HepG2 (cell line): ENCODE measurements around the gene USB1. TPM values are rescaled to one million over a fixed set of nuclear protein-coding genes. Genes with fewer than 3 reads are reported as not detected.

Experiments used
- AFF4 ChIP-seq: sonication (generic); formaldehyde crosslinking; IDR thresholded peaks from 2 replicates; pipeline ENCODE4 v1.4.0; 2020; ENCODE audit warnings: missing genetic modification reagents
- ELF3 ChIP-seq: IDR thresholded peaks from 2 replicates; pipeline ENCODE4 v1.6.1; 2016; ENCODE audit warnings: missing genetic modification reagents, missing compliant biosample characterization
- EZH2 ChIP-seq: conservative IDR thresholded peaks from 2 replicates; pipeline ENCODE4 v1.6.1; 2012; ENCODE audit warnings: mild to moderate bottlenecking, low read depth, low read length, moderate library complexity
- HMGXB3 ChIP-seq: sonication (generic); formaldehyde crosslinking; IDR thresholded peaks from 2 replicates; pipeline ENCODE4 v1.4.0; 2020; ENCODE audit warnings: missing genetic modification reagents, borderline replicate concordance
- KLF16 ChIP-seq, 2 experiments: sonication (generic) in 1 of 2; formaldehyde crosslinking in 1 of 2; IDR thresholded peaks; 2 replicates each; pipeline versions ENCODE4 v1.6.1 to v1.8.0; 2016 to 2023; ENCODE audit warnings: missing genetic modification reagents in 2 of 2, missing compliant biosample characterization in 1 of 2
- MBD4 ChIP-seq: IDR thresholded peaks from 2 replicates; pipeline ENCODE4 v1.6.1; 2012; ENCODE audit warnings: low read length, inconsistent platforms, borderline replicate concordance
- MED8 ChIP-seq: sonication (generic); formaldehyde crosslinking; IDR thresholded peaks from 2 replicates; pipeline ENCODE4 v1.8.1; 2023; ENCODE audit warnings: mild to moderate bottlenecking, missing genetic modification reagents; ENCODE audit not compliant: insufficient replicate concordance
- MTERF4 ChIP-seq: sonication (generic); formaldehyde crosslinking; IDR thresholded peaks from 2 replicates; pipeline ENCODE4 v1.8.0; 2023; ENCODE audit warnings: mild to moderate bottlenecking, missing genetic modification reagents
- SMAD1 ChIP-seq: sonication (generic); formaldehyde crosslinking; IDR thresholded peaks from 2 replicates; pipeline ENCODE4 v1.4.0; 2020; ENCODE audit warnings: missing genetic modification reagents, low read depth, mild to moderate bottlenecking, borderline replicate concordance
- SRSF1 ChIP-seq: fragments of 200-400 bp; formaldehyde crosslinking; optimal IDR thresholded peaks from 2 replicates; pipeline ENCODE3; 2017; ENCODE audit warnings: mild to moderate bottlenecking, low read depth, low read length, moderate library complexity
- THAP7 ChIP-seq: sonication (generic); formaldehyde crosslinking; IDR thresholded peaks from 2 replicates; pipeline ENCODE4 v1.8.1; 2023; ENCODE audit warnings: mild to moderate bottlenecking, missing genetic modification reagents
- TMF1 ChIP-seq: sonication (generic); formaldehyde crosslinking; IDR thresholded peaks from 2 replicates; pipeline ENCODE4 v1.8.1; 2022; ENCODE audit warnings: low read depth, missing genetic modification reagents
- ZNF101 ChIP-seq: sonication (generic); formaldehyde crosslinking; IDR thresholded peaks from 2 replicates; pipeline ENCODE4 v1.4.0; 2020; ENCODE audit warnings: mild to moderate bottlenecking, low read depth, missing genetic modification reagents, borderline replicate concordance
- ZSCAN20 ChIP-seq: sonication (generic); formaldehyde crosslinking; IDR thresholded peaks from 2 replicates; pipeline ENCODE4 v1.4.0; 2020; ENCODE audit warnings: missing genetic modification reagents, mild to moderate bottlenecking, borderline replicate concordance
- ZSCAN21 ChIP-seq: sonication (generic); formaldehyde crosslinking; IDR thresholded peaks from 2 replicates; pipeline ENCODE4 v1.8.0; 2022; ENCODE audit warnings: mild to moderate bottlenecking, missing genetic modification reagents, moderate library complexity, borderline replicate concordance
- ZSCAN5A ChIP-seq: sonication (generic); formaldehyde crosslinking; IDR thresholded peaks from 2 replicates; pipeline ENCODE4 v1.8.0; 2022; ENCODE audit warnings: mild to moderate bottlenecking, missing genetic modification reagents, borderline replicate concordance
- polyA plus RNA-seq, 8 experiments: library from polyadenylated mRNA; depleted of rRNA in 3 of 8; stranded (reverse) in 7 of 8; unstranded in 1 of 8; fragments of >200 nt; fragmentation: Illumina TruSeq in 4 of 8; extraction: Trizol in 4 of 8; gene quantifications; 2 replicates each; pipeline versions ENCODE4 v1.2.1 to v1.2.3, GENCODE V29; 2011 to 2016; ENCODE audit warnings: low read depth in 4 of 8, missing spikeins in 1 of 8, mixed read lengths in 1 of 8; ENCODE audit not compliant: insufficient read depth in 1 of 8
- total RNA-seq, 5 experiments: library from RNA; depleted of rRNA; stranded (reverse); fragments of >200 nt; fragmentation: Illumina TruSeq; extraction: Trizol; gene quantifications; 2 replicates each; pipeline ENCODE4 v1.2.3, GENCODE V29; 2016; ENCODE audit warnings: low read depth in 1 of 5

Gene USB1
- total and polyA plus RNA-seq, 2 of the 13 experiments (the other 11 are each of a cell fraction or from before 2014, with no cell fraction given): 16.7 to 65.4 TPM

- TF ChIP-seq TMF1 (CRISPR knock-in tag) (peak; percentile 31; the same call in 1 of the 2 replicates), KLF16 (CRISPR knock-in tag; IDR thresholded peaks at IDR 0.05) (peak in 1 of 2 experiments; percentile 80; a peak in 2 of 4 replicates), MTERF4 (no peak), ZSCAN20 (CRISPR knock-in tag) (no peak), SMAD1 (CRISPR knock-in tag) (peak; percentile 92; the same call in 1 of the 2 replicates), HMGXB3 (CRISPR knock-in tag) (peak; percentile 50; the same call in 1 of the 2 replicates), ZNF101 (CRISPR knock-in tag) (no peak), ZSCAN21 (CRISPR knock-in tag) (peak; percentile 66; the same call in 1 of the 2 replicates), THAP7 (CRISPR knock-in tag) (peak; percentile 57; the same call in 1 of the 2 replicates), ZSCAN5A (no peak; the same call in 1 of the 2 replicates), ELF3 (no peak), SRSF1 (peak; percentile 32), EZH2 (no peak), AFF4 (CRISPR knock-in tag) (no peak), MED8 (CRISPR knock-in tag) (peak; percentile 85), MBD4 (no peak)
Measured at GRCh38 chr16:58025351-58026138, 24.3 kb downstream of the USB1 start, which contains the start of gene MMP15 (continued).
